IMR-90 (cell line): Measurements from ENCODE around the gene GNG12. TPM values are rescaled to one million over a fixed set of nuclear protein-coding genes. Genes with fewer than 3 reads are reported as not detected.

ENCODE experiments used
- ATAC-seq: fragments of 200-7000 bp; cut with Tn5 transposase; 2 replicates; pipeline ENCODE4 v1.9.1; 2020; ENCODE audit warnings: low read depth, mild to moderate bottlenecking, moderate library complexity
- BruUV-seq: library from RNA; stranded (reverse); fragments of 400-500 nt; replicated peaks from 2 replicates; lab custom pipeline; 2021; lab: Mats Ljungman, UMichigan
- CTCF ChIA-PET: fragments of 300-600 bp; formaldehyde crosslinking; extraction: SDS; loops from one replicate; lab custom pipeline; 2021; ENCODE audit warnings: antibody characterized with exemption; lab: Yijun Ruan, JAX
- POLR2A ChIA-PET: fragments of 300-600 bp; sonication (Branson Sonifier 250); formaldehyde crosslinking; loops from one replicate; lab custom pipeline; 2022; ENCODE audit warnings: antibody characterized with exemption; ENCODE audit not compliant: unreplicated experiment; lab: Charles Lee
- DNase-seq: peaks from one replicate; pipeline ENCODE4 v3.0.0; 2013
- H2AFZ ChIP-seq: replicated peaks from 2 replicates; pipeline ENCODE3; 2013; ENCODE audit warnings: low read length, mild to moderate bottlenecking; ENCODE audit not compliant: poor library complexity
- H2AK5ac ChIP-seq: 2 replicates; pipeline ENCODE4 v1.6.1; 2013; ENCODE audit warnings: low read depth, low read length, inconsistent platforms
- H2AK9ac ChIP-seq: replicated peaks from 2 replicates; pipeline ENCODE3; 2013; ENCODE audit warnings: mild to moderate bottlenecking, low read depth, low read length, moderate library complexity; ENCODE audit not compliant: poor library complexity
- H2BK120ac ChIP-seq: 2 replicates; pipeline ENCODE4 v1.6.1; 2013; ENCODE audit warnings: low read depth, low read length, inconsistent platforms
- H2BK15ac ChIP-seq: 3 replicates; pipeline ENCODE4 v1.6.1; 2013; ENCODE audit warnings: low read depth, low read length, inconsistent platforms
- H2BK20ac ChIP-seq: 2 replicates; pipeline ENCODE4 v1.6.1; 2013; ENCODE audit warnings: low read depth, mild to moderate bottlenecking, inconsistent platforms, low read length, moderate library complexity
- H2BK5ac ChIP-seq: 2 replicates; pipeline ENCODE4 v1.6.1; 2013; ENCODE audit warnings: mild to moderate bottlenecking, low read depth, low read length, inconsistent platforms; ENCODE audit not compliant: poor library complexity, severe bottlenecking
- H3K14ac ChIP-seq: replicated peaks from 2 replicates; pipeline ENCODE4 v1.6.1; 2013; ENCODE audit warnings: low read depth, low read length, inconsistent platforms
- H3K18ac ChIP-seq: 2 replicates; pipeline ENCODE4 v1.6.1; 2013; ENCODE audit warnings: low read depth, low read length, control low read depth
- H3K23ac ChIP-seq: 2 replicates; pipeline ENCODE4 v1.6.1; 2013; ENCODE audit warnings: low read depth, low read length, inconsistent platforms
- H3K27ac ChIP-seq: 2 replicates; pipeline ENCODE4 v1.5.1; 2013; ENCODE audit warnings: mild to moderate bottlenecking, control low read depth, low read length; ENCODE audit not compliant: insufficient read depth
- H3K27me3 ChIP-seq: 2 replicates; pipeline ENCODE4 v1.6.1; 2013; ENCODE audit warnings: low read length; ENCODE audit not compliant: control insufficient read depth, insufficient read depth
- H3K36me3 ChIP-seq: 2 replicates; pipeline ENCODE4 v1.6.1; 2013; ENCODE audit warnings: low read length, mixed read lengths; ENCODE audit not compliant: control insufficient read depth, insufficient read depth
- H3K4ac ChIP-seq: 2 replicates; pipeline ENCODE4 v1.6.1; 2013; ENCODE audit warnings: low read depth, low read length, inconsistent platforms
- H3K4me1 ChIP-seq: 2 replicates; pipeline ENCODE4 v1.6.1; 2013; ENCODE audit warnings: low read length, mixed read lengths; ENCODE audit not compliant: control insufficient read depth, insufficient read depth
- H3K4me2 ChIP-seq: 2 replicates; pipeline ENCODE4 v1.6.1; 2013; ENCODE audit warnings: low read depth, mild to moderate bottlenecking, control low read depth, low read length, moderate library complexity
- H3K4me3 ChIP-seq: 2 replicates; pipeline ENCODE4 v1.5.1; 2013; ENCODE audit warnings: low read depth, mild to moderate bottlenecking, control low read depth, low read length, moderate library complexity; ENCODE audit not compliant: insufficient read depth
- H3K56ac ChIP-seq: 2 replicates; pipeline ENCODE4 v1.6.1; 2013; ENCODE audit warnings: low read length, inconsistent platforms; ENCODE audit not compliant: insufficient read depth; ENCODE audit errors: extremely low read depth
- H3K79me1 ChIP-seq, 2 experiments: 2 replicates each; pipeline ENCODE4 v1.6.1; 2013; ENCODE audit warnings: low read length in 2 of 2, inconsistent platforms in 1 of 2, low read depth in 1 of 2
- H3K9ac ChIP-seq: 2 replicates; pipeline ENCODE4 v1.6.1; 2013; ENCODE audit warnings: low read depth, low read length, control low read depth
- H3K9me1 ChIP-seq: 2 replicates; pipeline ENCODE4 v1.6.1; 2013; ENCODE audit warnings: low read length, inconsistent platforms; ENCODE audit not compliant: insufficient read depth
- H3K9me3 ChIP-seq: 2 replicates; pipeline ENCODE4 v1.6.1; 2013; ENCODE audit warnings: low read length; ENCODE audit not compliant: control insufficient read depth, insufficient read depth
- H4K20me1 ChIP-seq: 2 replicates; pipeline ENCODE4 v1.6.1; 2013; ENCODE audit warnings: low read length, inconsistent platforms; ENCODE audit not compliant: insufficient read depth
- H4K5ac ChIP-seq: 2 replicates; pipeline ENCODE4 v1.6.1; 2013; ENCODE audit warnings: mild to moderate bottlenecking, low read depth, low read length, control low read depth
- H4K8ac ChIP-seq, 2 experiments: 2 replicates each; pipeline ENCODE4 v1.6.1; 2013; ENCODE audit warnings: low read depth in 2 of 2, low read length in 2 of 2, control low read depth in 1 of 2, inconsistent platforms in 1 of 2
- H4K91ac ChIP-seq: 2 replicates; pipeline ENCODE4 v1.6.1; 2013; ENCODE audit warnings: low read depth, low read length, inconsistent platforms; ENCODE audit not compliant: insufficient read depth
- BHLHE40 ChIP-seq: fragments of 150-350 bp; IDR thresholded peaks from 2 replicates; pipeline ENCODE4 v1.6.1; 2016; ENCODE audit warnings: mild to moderate bottlenecking, low read depth, low read length
- CEBPB ChIP-seq: IDR thresholded peaks from 2 replicates; pipeline ENCODE4 v1.6.1; 2012; ENCODE audit warnings: low read depth, low read length, improper control_type of control experiment
- CHD1 ChIP-seq: IDR thresholded peaks from 2 replicates; pipeline ENCODE4 v1.6.1; 2012; ENCODE audit warnings: low read depth, low read length, improper control_type of control experiment
- FOS ChIP-seq: fragments of 150-350 bp; IDR thresholded peaks from 2 replicates; pipeline ENCODE4 v1.6.1; 2016; ENCODE audit warnings: low read depth, low read length
- MAFK ChIP-seq: IDR thresholded peaks from 2 replicates; pipeline ENCODE4 v1.6.1; 2012; ENCODE audit warnings: low read depth, low read length, improper control_type of control experiment
- MAZ ChIP-seq: IDR thresholded peaks from 2 replicates; pipeline ENCODE4 v1.6.1; 2012; ENCODE audit warnings: low read depth, mild to moderate bottlenecking, low read length, improper control_type of control experiment, moderate library complexity, borderline replicate concordance
- MXI1 ChIP-seq: IDR thresholded peaks from 2 replicates; pipeline ENCODE4 v1.6.1; 2012; ENCODE audit warnings: low read depth, mild to moderate bottlenecking, low read length, moderate library complexity, borderline replicate concordance
- NFE2L2 ChIP-seq: fragments of 150-350 bp; IDR thresholded peaks from 2 replicates; pipeline ENCODE4 v1.6.1; 2016; ENCODE audit warnings: low read depth, mild to moderate bottlenecking, low read length
- POLR2A ChIP-seq: IDR thresholded peaks from 2 replicates; pipeline ENCODE4 v1.6.1; 2012; ENCODE audit warnings: mild to moderate bottlenecking, low read depth, low read length
- RAD21 ChIP-seq: IDR thresholded peaks from 2 replicates; pipeline ENCODE4 v1.6.1; 2012; ENCODE audit warnings: low read length, improper control_type of control experiment
- RCOR1 ChIP-seq: IDR thresholded peaks from 2 replicates; pipeline ENCODE4 v1.6.1; 2012; ENCODE audit warnings: mild to moderate bottlenecking, low read length, improper control_type of control experiment; ENCODE audit not compliant: insufficient replicate concordance
- RFX5 ChIP-seq: IDR thresholded peaks from 2 replicates; pipeline ENCODE4 v1.8.0; 2012; ENCODE audit warnings: low read depth, mild to moderate bottlenecking, low read length, moderate library complexity
- SMC3 ChIP-seq: fragments of 150-350 bp; IDR thresholded peaks from 2 replicates; pipeline ENCODE4 v1.6.1; 2016; ENCODE audit warnings: low read depth, mild to moderate bottlenecking, antibody characterized with exemption, low read length, moderate library complexity
- WGBS, 2 experiments: methylation state at CpG; one replicate each; pipeline versions ENCODE4 v1.1.5 to v1.1.7; 2013; ENCODE audit warnings: missing lambda C conversion rate in 2 of 2; ENCODE audit not compliant: insufficient read length in 1 of 2; ENCODE audit errors: extremely low coverage in 2 of 2; 5-methylcytosine and 5-hydroxymethylcytosine counted together
- dilution Hi-C: fragments of 300-500 bp; cut with HindIII; formaldehyde crosslinking; loops from one replicate; pipeline ENCODE4 v1.14.3; 2018; ENCODE audit warnings: low sequenced_read_pairs; ENCODE audit not compliant: unreplicated experiment
- in situ Hi-C: fragments of 300-500 bp; cut with MboI; formaldehyde crosslinking; loops from 3 replicates; pipeline ENCODE4 v1.14.3; 2019; ENCODE audit warnings: low sequenced_read_pairs, inconsistent platforms, mixed read lengths
- intact Hi-C: fragments of 100-400 bp; cut with micrococcal nuclease; formaldehyde crosslinking; loops from 2 replicates; pipeline ENCODE4 v1.10.0; 2022
- polyA plus RNA-seq, 3 experiments: library from polyadenylated mRNA; depleted of rRNA; stranded (reverse); fragments of >200 nt; gene quantifications; 2 replicates each; pipeline ENCODE4 v1.2.3, GENCODE V29; 2012; ENCODE audit warnings: low replicate concordance in 1 of 3
- total RNA-seq: library from RNA; depleted of rRNA; stranded (reverse); fragments of >200 nt; gene quantifications from 2 replicates; pipeline ENCODE4 v1.2.3, GENCODE V29; 2012
- TF ChIP-seq, protein P1 (sequence below): conservative IDR thresholded peaks from 2 replicates; pipeline ENCODE4 v1.5.1; 2012; ENCODE audit warnings: mild to moderate bottlenecking, low read depth, low read length, improper control_type of control experiment
- TF ChIP-seq, protein P2 (sequence below): fragments of 150-350 bp; IDR thresholded peaks from 2 replicates; pipeline ENCODE4 v1.6.1; 2016; ENCODE audit warnings: low read depth, mild to moderate bottlenecking, low read length, moderate library complexity, borderline replicate concordance
- TF ChIP-seq, protein P3 (sequence below): fragments of 150-350 bp; IDR thresholded peaks from 2 replicates; pipeline ENCODE4 v1.6.1; 2017; ENCODE audit warnings: mild to moderate bottlenecking, antibody characterized with exemption, low read length, low read depth

GNG12 gene
- total and polyA plus RNA-seq, 2 of the 4 experiments (the other 2 are of a cell fraction) = 92.3 to 132 TPM

DNA sequence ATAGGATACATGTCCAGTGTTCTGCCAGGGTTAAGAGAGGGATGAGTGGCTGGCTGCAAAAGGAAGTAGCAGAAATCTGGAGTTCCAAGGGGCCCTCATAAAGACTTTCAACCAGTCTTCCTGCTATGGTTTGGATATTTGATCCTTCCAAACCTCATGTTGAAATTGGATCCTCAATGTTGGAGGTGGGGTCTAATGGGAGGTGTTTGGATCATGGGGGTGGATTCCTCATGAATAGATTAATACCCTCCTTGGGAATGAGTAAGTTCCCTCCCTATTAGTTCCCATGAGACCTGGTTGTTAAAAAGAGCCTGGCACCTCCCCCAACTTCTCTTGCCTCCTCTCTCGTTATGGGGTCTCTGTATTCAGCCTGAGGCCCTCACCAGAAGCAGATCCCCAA is 10.1 kb upstream of the GNG12 start:
- H3K4me1 ChIP-seq = peaks cover 9% of the 10 kb centered on the region
- in situ Hi-C loops = loop anchor here (10.0 kb wide), 1 partner anchor 309 kb away; no protein-coding TSS in a partner anchor
- no peak overlapping the region for H2AFZ ChIP-seq

More for the DNA sequence above, 10.1 kb upstream of the GNG12 start:
- no peak overlapping the region for H2AK9ac ChIP-seq
- POLR2A ChIA-PET = no interaction called here
- H3K4me2 ChIP-seq = no peak overlapping the region
- 0 out of 2 replicates have a peak overlapping the region, but pooled peaks have one; percentile 3 for H3K23ac ChIP-seq
- H4K8ac ChIP-seq = no peak overlapping the region
- H3K36me3 ChIP-seq = no peaks in the 10 kb centered on the region
- intact Hi-C loops (no loop called here), dilution Hi-C loops (no loop called here)
- H3K14ac ChIP-seq = 0 out of 2 replicates have a peak overlapping the region, but pooled peaks have one; percentile 28
- no peak overlapping the region for H3K9ac ChIP-seq
- TF ChIP-seq MAFK = no peak
- no peak for TF ChIP-seq SMC3
- TF ChIP-seq, protein P1, sequence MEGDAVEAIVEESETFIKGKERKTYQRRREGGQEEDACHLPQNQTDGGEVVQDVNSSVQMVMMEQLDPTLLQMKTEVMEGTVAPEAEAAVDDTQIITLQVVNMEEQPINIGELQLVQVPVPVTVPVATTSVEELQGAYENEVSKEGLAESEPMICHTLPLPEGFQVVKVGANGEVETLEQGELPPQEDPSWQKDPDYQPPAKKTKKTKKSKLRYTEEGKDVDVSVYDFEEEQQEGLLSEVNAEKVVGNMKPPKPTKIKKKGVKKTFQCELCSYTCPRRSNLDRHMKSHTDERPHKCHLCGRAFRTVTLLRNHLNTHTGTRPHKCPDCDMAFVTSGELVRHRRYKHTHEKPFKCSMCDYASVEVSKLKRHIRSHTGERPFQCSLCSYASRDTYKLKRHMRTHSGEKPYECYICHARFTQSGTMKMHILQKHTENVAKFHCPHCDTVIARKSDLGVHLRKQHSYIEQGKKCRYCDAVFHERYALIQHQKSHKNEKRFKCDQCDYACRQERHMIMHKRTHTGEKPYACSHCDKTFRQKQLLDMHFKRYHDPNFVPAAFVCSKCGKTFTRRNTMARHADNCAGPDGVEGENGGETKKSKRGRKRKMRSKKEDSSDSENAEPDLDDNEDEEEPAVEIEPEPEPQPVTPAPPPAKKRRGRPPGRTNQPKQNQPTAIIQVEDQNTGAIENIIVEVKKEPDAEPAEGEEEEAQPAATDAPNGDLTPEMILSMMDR = no peak
- no peak for TF ChIP-seq RCOR1
- no peak for TF ChIP-seq NFE2L2
- TF ChIP-seq CEBPB = no peak
- TF ChIP-seq, protein P2, sequence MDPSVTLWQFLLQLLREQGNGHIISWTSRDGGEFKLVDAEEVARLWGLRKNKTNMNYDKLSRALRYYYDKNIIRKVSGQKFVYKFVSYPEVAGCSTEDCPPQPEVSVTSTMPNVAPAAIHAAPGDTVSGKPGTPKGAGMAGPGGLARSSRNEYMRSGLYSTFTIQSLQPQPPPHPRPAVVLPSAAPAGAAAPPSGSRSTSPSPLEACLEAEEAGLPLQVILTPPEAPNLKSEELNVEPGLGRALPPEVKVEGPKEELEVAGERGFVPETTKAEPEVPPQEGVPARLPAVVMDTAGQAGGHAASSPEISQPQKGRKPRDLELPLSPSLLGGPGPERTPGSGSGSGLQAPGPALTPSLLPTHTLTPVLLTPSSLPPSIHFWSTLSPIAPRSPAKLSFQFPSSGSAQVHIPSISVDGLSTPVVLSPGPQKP = no peak
- TF ChIP-seq RAD21 = no peak
- no peak for TF ChIP-seq BHLHE40
- no peak for TF ChIP-seq POLR2A
- no peak for TF ChIP-seq CHD1
- TF ChIP-seq RFX5 = no peak
- TF ChIP-seq MAZ = no peak
- TF ChIP-seq, protein P3, sequence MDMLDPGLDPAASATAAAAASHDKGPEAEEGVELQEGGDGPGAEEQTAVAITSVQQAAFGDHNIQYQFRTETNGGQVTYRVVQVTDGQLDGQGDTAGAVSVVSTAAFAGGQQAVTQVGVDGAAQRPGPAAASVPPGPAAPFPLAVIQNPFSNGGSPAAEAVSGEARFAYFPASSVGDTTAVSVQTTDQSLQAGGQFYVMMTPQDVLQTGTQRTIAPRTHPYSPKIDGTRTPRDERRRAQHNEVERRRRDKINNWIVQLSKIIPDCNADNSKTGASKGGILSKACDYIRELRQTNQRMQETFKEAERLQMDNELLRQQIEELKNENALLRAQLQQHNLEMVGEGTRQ = no peak
- no peak for TF ChIP-seq MXI1
- TF ChIP-seq FOS = no peak
- no peak overlapping the region for H2BK20ac ChIP-seq
- WGBS, 2 experiments = 83% methylated on average over 1 of the region's 1 CpG; no CpG with 5 or more reads in 1 of the 2 experiments
- BruUV-seq = no TSS peak
- no peak overlapping the region for H3K4me3 ChIP-seq
- H2BK120ac ChIP-seq = no peak overlapping the region
- H3K56ac ChIP-seq = no peak overlapping the region
- H2BK15ac ChIP-seq = 0 out of 3 replicates have a peak overlapping the region, but pooled peaks have one; percentile 44
- no peak overlapping the region for H4K5ac ChIP-seq
- H3K27ac ChIP-seq = no peak overlapping the region
- no peak overlapping the region for H3K4ac ChIP-seq
- H3K9me3 ChIP-seq = no peaks in the 10 kb centered on the region
- no peaks in the 10 kb centered on the region for H3K79me1 ChIP-seq
- CTCF ChIA-PET = no interaction called here
- H4K91ac ChIP-seq = no peak overlapping the region
- 0 out of 2 replicates have a peak overlapping the region, but pooled peaks have one; percentile 20 for H2AK5ac ChIP-seq
- DNase-seq (peak; percentile 52), ATAC-seq (no peak)
- peaks cover 4% of the 10 kb centered on the region for H3K9me1 ChIP-seq
- no peaks in the 10 kb centered on the region for H3K27me3 ChIP-seq
- peak overlapping the region; percentile 20; the same call in 1 of the 2 replicates for H3K18ac ChIP-seq
- no peaks in the 10 kb centered on the region for H4K20me1 ChIP-seq
- no peak overlapping the region for H2BK5ac ChIP-seq
